HUDEP-2 (cell line): ENCODE results near the gene VIPR1.

Experiments
- DNase-seq, 76 experiments: peaks; one replicate each; lab custom pipeline; 2025; ENCODE audit not compliant: unreplicated experiment in 76 of 76; lab: John Stamatoyannopoulos, UW

The VIPR1 gene

GRCh38 chr3:42502429-42503250, at the start of gene VIPR1:
Gene VIPR1 (plus strand): TSS chr3:42502643. CDS start chr3:42502736, 93 bp downstream.
- DNase-seq: peak in 51 of 76 experiments; percentile 2 to 70 (median 46)

GRCh38 chr3:42456211-42456610, 46.2 kb upstream of the VIPR1 start:
- DNase-seq: no peak

- DNase-seq: peak in 1 of 76 experiments; percentile 4
Measured at GRCh38 chr3:42459151-42459550, 43.3 kb upstream of the VIPR1 start.

- DNase-seq: no peak
Measured at GRCh38 chr3:42461762-42462161, 40.7 kb upstream of the VIPR1 start.

GRCh38 chr3:42463093-42463492, 39.4 kb upstream of the VIPR1 start:
- DNase-seq: no peak

- DNase-seq: no peak
Measured at GRCh38 chr3:42468111-42468510, 34.3 kb upstream of the VIPR1 start.

- no peak for DNase-seq
Measured at GRCh38 chr3:42472555-42472954, 29.9 kb upstream of the VIPR1 start.

- no peak for DNase-seq
Measured at GRCh38 chr3:42473083-42473932, 29.1 kb upstream of the VIPR1 start.

- DNase-seq: no peak
Measured at GRCh38 chr3:42476225-42477125, 26.0 kb upstream of the VIPR1 start.

- DNase-seq: no peak
Measured at GRCh38 chr3:42477696-42478095, 24.7 kb upstream of the VIPR1 start.

- DNase-seq: no peak
Measured at GRCh38 chr3:42478830-42479229, 23.6 kb upstream of the VIPR1 start.

GRCh38 chr3:42486814-42487565, 15.5 kb upstream of the VIPR1 start:
- DNase-seq: no peak

GRCh38 chr3:42488687-42489086, 13.8 kb upstream of the VIPR1 start:
- DNase-seq: no peak

- DNase-seq: no peak
Measured at GRCh38 chr3:42489116-42489936, 13.1 kb upstream of the VIPR1 start.

- no peak for DNase-seq
Measured at GRCh38 chr3:42489937-42490227, 12.6 kb upstream of the VIPR1 start.

- no peak for DNase-seq
Measured at GRCh38 chr3:42490243-42490642, 12.2 kb upstream of the VIPR1 start.

- no peak for DNase-seq
Measured at GRCh38 chr3:42491881-42492507, 10.4 kb upstream of the VIPR1 start.

- DNase-seq: no peak
Measured at GRCh38 chr3:42492508-42493080, 9.8 kb upstream of the VIPR1 start.
